ENCODE measurements around the gene OXLD1.

OXLD1 gene

DNA sequence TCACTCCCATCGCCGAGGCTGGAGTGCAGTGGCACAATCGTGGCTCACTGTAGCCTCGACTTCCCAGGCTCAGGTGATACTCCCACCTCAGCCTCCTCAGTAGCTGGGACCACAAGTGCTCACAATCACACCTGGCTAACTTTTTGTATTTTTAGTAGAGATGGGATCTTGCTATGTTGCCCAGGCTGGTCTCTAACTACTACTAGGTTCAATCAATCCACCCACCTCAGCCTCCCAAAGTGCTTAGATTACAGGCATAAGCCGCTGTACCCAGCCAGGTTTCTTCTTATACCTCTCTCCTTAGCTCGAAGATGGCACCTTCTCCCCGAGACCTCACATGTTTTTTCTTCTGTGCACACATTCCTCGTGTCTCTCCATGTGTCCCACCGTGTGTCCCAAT, 26.4 kb downstream of the OXLD1 start:
- Histone ChIP-seq H3K36me3 (peaks cover 0 to 19% (median 0%) of the 10 kb centered on the region in 3 donors), H3K4me3 (no peak overlapping the region), H3K27ac (no peak overlapping the region), H3K27me3 (no peaks in the 10 kb centered on the region), H3K9me3 (no peaks in the 10 kb centered on the region), H3K4me1 (peaks cover 0 to 21% (median 13%) of the 10 kb centered on the region in 4 donors)
- TF ChIP-seq, protein P1, sequence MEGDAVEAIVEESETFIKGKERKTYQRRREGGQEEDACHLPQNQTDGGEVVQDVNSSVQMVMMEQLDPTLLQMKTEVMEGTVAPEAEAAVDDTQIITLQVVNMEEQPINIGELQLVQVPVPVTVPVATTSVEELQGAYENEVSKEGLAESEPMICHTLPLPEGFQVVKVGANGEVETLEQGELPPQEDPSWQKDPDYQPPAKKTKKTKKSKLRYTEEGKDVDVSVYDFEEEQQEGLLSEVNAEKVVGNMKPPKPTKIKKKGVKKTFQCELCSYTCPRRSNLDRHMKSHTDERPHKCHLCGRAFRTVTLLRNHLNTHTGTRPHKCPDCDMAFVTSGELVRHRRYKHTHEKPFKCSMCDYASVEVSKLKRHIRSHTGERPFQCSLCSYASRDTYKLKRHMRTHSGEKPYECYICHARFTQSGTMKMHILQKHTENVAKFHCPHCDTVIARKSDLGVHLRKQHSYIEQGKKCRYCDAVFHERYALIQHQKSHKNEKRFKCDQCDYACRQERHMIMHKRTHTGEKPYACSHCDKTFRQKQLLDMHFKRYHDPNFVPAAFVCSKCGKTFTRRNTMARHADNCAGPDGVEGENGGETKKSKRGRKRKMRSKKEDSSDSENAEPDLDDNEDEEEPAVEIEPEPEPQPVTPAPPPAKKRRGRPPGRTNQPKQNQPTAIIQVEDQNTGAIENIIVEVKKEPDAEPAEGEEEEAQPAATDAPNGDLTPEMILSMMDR (IDR thresholded peaks at IDR 0.05): no peak
- no peak for DNase-seq
- intact Hi-C loops (cut with DNase I; ENCODE audit: low total_unique reads): no loop called here

DNA sequence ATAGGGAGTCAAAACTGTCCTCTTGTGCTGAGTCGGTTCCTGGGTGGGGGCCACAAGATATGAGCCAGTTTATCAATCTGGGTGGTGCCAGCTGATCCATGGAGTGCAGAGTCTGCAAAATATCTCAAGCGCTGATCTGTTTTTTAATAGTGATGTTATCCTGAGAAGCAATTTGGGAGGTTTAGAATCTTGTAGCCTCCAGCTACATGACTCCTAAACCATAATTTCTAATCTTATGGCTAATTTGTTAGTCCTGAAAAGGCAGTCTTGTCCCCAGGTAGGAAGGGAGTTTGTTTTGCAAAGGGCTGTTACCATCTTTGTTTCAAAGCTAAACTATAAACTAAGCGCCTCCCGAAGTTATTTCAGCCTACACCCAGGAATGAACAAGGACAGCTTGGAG, 27.7 kb downstream of the OXLD1 start:
- Histone ChIP-seq H3K9me3 (no peaks in the 10 kb centered on the region), H3K4me1 (peaks cover 0 to 35% (median 24%) of the 10 kb centered on the region in 4 donors), H3K36me3 (peaks cover 0 to 19% (median 0%) of the 10 kb centered on the region in 3 donors), H3K27ac (no peak overlapping the region), H3K4me3 (no peak overlapping the region), H3K27me3 (no peaks in the 10 kb centered on the region)
- intact Hi-C loops (cut with DNase I; ENCODE audit: low total_unique reads): no loop called here
- DNase-seq: no peak
- TF ChIP-seq, protein P1 (IDR thresholded peaks at IDR 0.05): no peak

DNA sequence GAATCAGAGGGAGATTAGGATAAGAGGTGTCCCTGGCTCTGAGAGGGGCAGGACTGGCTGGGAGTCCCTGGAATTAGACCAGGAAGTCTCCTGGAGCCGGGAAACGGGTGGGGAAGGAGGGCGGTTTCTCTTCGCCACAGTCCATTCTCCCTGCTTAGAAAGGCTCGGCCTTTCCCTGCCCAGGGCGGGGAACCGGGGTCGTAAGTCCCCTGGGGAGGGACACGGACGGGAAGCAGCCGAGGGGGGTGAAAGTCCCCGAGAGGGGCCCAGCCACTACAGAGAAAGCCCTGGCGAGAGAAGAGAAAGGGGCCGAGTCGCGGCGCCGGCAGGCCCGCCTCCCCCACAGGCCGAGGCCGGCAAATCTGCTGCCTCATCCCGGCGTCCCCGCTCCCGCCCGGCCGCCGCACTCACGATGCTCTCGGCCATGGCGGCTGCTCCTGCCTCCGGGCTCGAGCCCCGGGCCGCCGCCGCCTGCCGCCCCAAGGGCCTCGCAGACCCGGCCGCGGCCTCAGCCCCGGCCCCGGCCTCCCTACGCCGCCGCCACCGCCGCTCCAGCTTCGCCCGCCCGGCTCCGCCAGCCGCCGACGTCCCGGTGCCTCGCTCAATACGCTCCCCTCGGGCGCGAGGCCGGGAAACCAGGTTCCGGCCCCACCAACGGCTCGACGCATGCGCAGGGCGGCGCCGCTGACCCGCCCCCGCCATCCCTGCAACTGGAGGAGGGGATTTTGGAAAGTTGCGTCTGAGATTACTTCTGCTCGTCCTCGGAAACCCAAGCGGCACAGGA, 29.7 kb downstream of the OXLD1 start, which contains the start of the genes NPLOC4 and TSPAN10:
Gene NPLOC4, minus strand, starts transcription at position 608 of the 784 bp plus-strand sequence. Its CDS starts 182 bp downstream, at position 426.
Gene TSPAN10, plus strand, starts transcription at position 692 of the 784 bp plus-strand sequence. CDS start 5,217 bp downstream, outside the sequence.
- intact Hi-C loops (cut with DNase I; ENCODE audit: low total_unique reads): loop anchor here (2.0 kb wide), 1 partner anchor 30 kb away; the partner anchor contains the start of genes CCDC137 and OXLD1
- peaks cover 0 to 41% (median 28%) of the 10 kb centered on the region in 4 donors for H3K4me1 ChIP-seq

DNA sequence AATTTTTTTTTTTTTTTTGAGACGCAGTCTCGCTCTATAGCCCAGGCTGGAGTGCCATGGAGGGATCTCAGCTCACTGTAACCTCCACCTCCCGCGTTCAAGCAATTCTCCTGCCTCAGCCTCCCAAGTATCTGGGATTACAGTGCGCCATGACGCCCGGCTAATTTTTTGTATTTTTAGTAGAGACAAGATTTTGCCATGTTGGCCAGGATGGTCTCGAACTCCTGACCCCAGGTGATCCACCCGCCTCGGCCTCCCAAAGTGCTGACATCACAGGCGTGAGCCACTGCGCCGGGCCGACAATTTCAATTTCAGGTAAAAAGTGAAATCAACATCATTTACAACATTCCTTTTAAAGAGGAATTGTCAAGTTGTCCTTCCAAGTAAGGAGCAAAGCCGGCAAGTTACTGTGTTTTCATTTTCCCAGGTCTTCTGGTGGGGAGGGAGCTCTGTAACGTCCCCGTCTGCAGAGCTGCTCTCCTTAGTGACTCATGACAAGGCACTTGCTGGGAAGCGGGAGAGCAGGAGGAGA, 30.4 kb downstream of the OXLD1 start:
- Histone ChIP-seq H3K36me3 (peaks cover 0 to 15% (median 0%) of the 10 kb centered on the region in 3 donors), H3K27ac (peak overlapping the region; percentile 86 to 87), H3K4me1 (peaks cover 0 to 41% (median 28%) of the 10 kb centered on the region in 4 donors), H3K4me3 (peak overlapping the region; percentile 79 to 89), H3K9me3 (no peaks in the 10 kb centered on the region), H3K27me3 (no peaks in the 10 kb centered on the region)
- TF ChIP-seq, protein P1 (IDR thresholded peaks at IDR 0.05): no peak
- no peak for DNase-seq
- intact Hi-C loops (cut with DNase I; ENCODE audit: low total_unique reads): loop anchor here (2.0 kb wide), 1 partner anchor 31 kb away; the partner anchor contains the start of genes CCDC137 and OXLD1

More for the DNA sequence above, 29.7 kb downstream of the OXLD1 start, which contains the start of the genes NPLOC4 and TSPAN10:
- Histone ChIP-seq H3K36me3 (peaks cover 0 to 13% (median 0%) of the 10 kb centered on the region in 3 donors), H3K27ac (peak within 1 kb of the TSS; percentile 86 to 87), H3K27me3 (no peaks in the 10 kb centered on the region), H3K4me3 (peak within 1 kb of the TSS; percentile 79 to 89), H3K9me3 (no peaks in the 10 kb centered on the region)
- DNase-seq: peak; percentile 78 to 91
- TF ChIP-seq, protein P1 (IDR thresholded peaks at IDR 0.05): no peak

DNA sequence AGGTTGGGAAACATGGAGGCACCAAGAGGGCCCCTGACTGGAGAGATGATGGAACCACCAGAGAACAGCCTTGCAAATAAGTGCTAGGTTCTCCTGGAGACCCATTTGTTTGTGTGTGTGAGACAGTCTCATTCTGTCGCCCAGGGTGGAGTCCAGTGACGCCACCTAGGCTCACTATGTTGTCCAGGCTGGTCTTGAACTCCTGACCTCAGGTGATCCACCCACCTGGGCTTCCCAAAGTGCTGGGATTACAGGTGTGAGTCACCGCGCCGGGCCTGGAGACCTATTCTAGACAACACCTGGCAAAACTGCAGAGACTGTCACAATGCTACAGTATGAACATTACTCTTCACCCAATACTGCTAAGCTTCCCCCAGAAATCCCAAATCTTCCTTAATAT, 31.0 kb downstream of the OXLD1 start:
- no peak for DNase-seq
- H3K4me1 ChIP-seq: peaks cover 0 to 41% (median 28%) of the 10 kb centered on the region in 4 donors
- H3K27me3 ChIP-seq: no peaks in the 10 kb centered on the region
- peak overlapping the region; percentile 79 to 89 for H3K4me3 ChIP-seq
- no peak overlapping the region for H3K27ac ChIP-seq
- TF ChIP-seq, protein P1 (IDR thresholded peaks at IDR 0.05): no peak
- H3K36me3 ChIP-seq: peaks cover 0 to 10% (median 0%) of the 10 kb centered on the region in 3 donors
- H3K9me3 ChIP-seq: no peaks in the 10 kb centered on the region
- intact Hi-C loops (cut with DNase I; ENCODE audit: low total_unique reads): no loop called here
